DOHH2 (cell line): ENCODE data around the gene AP4B1.

Source experiments
- H3F3A ChIP-seq: fragments of 200-600 bp; sonication (generic), shearing (Covaris generic); 2 replicates; pipeline ENCODE4 v1.6.0; 2016; ENCODE audit warnings: antibody characterized with exemption, mild to moderate bottlenecking; ENCODE audit not compliant: control insufficient read depth, insufficient read depth
- H3K27ac ChIP-seq: fragments of 200-600 bp; sonication (generic); 2 replicates; pipeline ENCODE4 v1.5.1; 2014; ENCODE audit warnings: low read depth, mild to moderate bottlenecking, low read length, moderate library complexity
- H3K27me3 ChIP-seq: fragments of 200-600 bp; sonication (generic); 2 replicates; pipeline ENCODE4 v1.6.1; 2014; ENCODE audit warnings: mild to moderate bottlenecking, low read length, mixed read lengths; ENCODE audit not compliant: control insufficient read depth
- H3K36me3 ChIP-seq: fragments of 200-600 bp; sonication (generic); 2 replicates; pipeline ENCODE4 v1.6.1; 2014; ENCODE audit warnings: mild to moderate bottlenecking, low read length, moderate library complexity, mixed read lengths; ENCODE audit not compliant: control insufficient read depth
- H3K4me1 ChIP-seq: fragments of 200-600 bp; sonication (generic); 2 replicates; pipeline ENCODE4 v1.6.1; 2014; ENCODE audit warnings: mild to moderate bottlenecking, low read length, mixed read lengths; ENCODE audit not compliant: control insufficient read depth
- H3K4me2 ChIP-seq: fragments of 200-600 bp; sonication (generic); 2 replicates; pipeline ENCODE4 v1.6.0; 2014; ENCODE audit warnings: mild to moderate bottlenecking, low read length, moderate library complexity
- H3K4me3 ChIP-seq: fragments of 200-600 bp; sonication (generic); 2 replicates; pipeline ENCODE4 v1.5.1; 2014; ENCODE audit warnings: mild to moderate bottlenecking, low read length, mixed read lengths
- H3K79me2 ChIP-seq: fragments of 200-600 bp; sonication (generic); 2 replicates; pipeline ENCODE4 v1.6.1; 2014; ENCODE audit warnings: mild to moderate bottlenecking, low read length, mixed read lengths; ENCODE audit not compliant: control insufficient read depth
- H3K9me2 ChIP-seq: fragments of 200-600 bp; sonication (generic); replicated peaks from 2 replicates; pipeline ENCODE4 v1.6.1; 2014; ENCODE audit warnings: mild to moderate bottlenecking, low read length, mixed read lengths; ENCODE audit not compliant: control insufficient read depth
- H3K9me3 ChIP-seq: fragments of 200-600 bp; sonication (generic); 2 replicates; pipeline ENCODE4 v1.6.1; 2014; ENCODE audit warnings: antibody characterized with exemption, low read length, mixed read lengths; ENCODE audit not compliant: control insufficient read depth, insufficient read depth
- H4K20me1 ChIP-seq: fragments of 200-600 bp; sonication (generic); 2 replicates; pipeline ENCODE4 v1.6.0; 2014; ENCODE audit warnings: low read depth, mild to moderate bottlenecking, antibody characterized with exemption, low read length, moderate library complexity; ENCODE audit not compliant: control insufficient read depth, insufficient read depth
- EZH2phosphoT487 ChIP-seq: fragments of 200-600 bp; sonication (generic); IDR thresholded peaks from 2 replicates; pipeline ENCODE4 v1.6.1; 2017; ENCODE audit warnings: borderline replicate concordance, mild to moderate bottlenecking, antibody characterized with exemption, low read length, moderate library complexity, mixed read lengths
- TF ChIP-seq, protein P1 (sequence below): fragments of 200-600 bp; sonication (generic); IDR thresholded peaks from one replicate; pipeline ENCODE4 v1.5.1; 2014; ENCODE audit warnings: antibody characterized with exemption, mild to moderate bottlenecking, low read depth, low read length; ENCODE audit not compliant: poor library complexity, severe bottlenecking

The AP4B1 gene

DNA sequence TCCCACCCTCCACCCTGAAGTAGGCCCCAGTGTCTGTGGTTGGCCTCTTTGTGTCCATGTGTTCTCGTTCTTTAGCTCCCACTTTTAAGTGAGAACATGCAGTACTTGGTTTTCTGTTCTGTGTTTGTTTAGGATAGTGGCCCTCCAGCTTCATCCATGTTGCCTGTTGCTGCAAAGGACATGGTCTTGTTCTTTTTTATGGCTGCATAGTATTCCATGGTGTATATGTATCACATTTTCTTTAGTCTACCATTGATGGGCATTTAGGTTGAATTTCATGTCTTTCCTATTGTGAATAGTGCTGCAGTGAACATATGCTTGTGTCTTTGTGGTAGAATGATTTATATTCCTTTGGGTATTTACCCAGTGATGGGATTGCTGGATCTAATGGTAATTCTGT, 30.6 kb upstream of the AP4B1 start:
- H3K4me2 ChIP-seq = no peak overlapping the region
- H3K4me1 ChIP-seq = peaks cover 47% of the 10 kb centered on the region
- peaks cover 6% of the 10 kb centered on the region for H3F3A ChIP-seq
- no peak overlapping the region for H3K27ac ChIP-seq
- H3K27me3 ChIP-seq = no peaks in the 10 kb centered on the region
- peaks cover 12% of the 10 kb centered on the region for H3K36me3 ChIP-seq
- H3K9me3 ChIP-seq = no peaks in the 10 kb centered on the region
- TF ChIP-seq, protein P1, sequence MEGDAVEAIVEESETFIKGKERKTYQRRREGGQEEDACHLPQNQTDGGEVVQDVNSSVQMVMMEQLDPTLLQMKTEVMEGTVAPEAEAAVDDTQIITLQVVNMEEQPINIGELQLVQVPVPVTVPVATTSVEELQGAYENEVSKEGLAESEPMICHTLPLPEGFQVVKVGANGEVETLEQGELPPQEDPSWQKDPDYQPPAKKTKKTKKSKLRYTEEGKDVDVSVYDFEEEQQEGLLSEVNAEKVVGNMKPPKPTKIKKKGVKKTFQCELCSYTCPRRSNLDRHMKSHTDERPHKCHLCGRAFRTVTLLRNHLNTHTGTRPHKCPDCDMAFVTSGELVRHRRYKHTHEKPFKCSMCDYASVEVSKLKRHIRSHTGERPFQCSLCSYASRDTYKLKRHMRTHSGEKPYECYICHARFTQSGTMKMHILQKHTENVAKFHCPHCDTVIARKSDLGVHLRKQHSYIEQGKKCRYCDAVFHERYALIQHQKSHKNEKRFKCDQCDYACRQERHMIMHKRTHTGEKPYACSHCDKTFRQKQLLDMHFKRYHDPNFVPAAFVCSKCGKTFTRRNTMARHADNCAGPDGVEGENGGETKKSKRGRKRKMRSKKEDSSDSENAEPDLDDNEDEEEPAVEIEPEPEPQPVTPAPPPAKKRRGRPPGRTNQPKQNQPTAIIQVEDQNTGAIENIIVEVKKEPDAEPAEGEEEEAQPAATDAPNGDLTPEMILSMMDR = no peak
- TF ChIP-seq EZH2phosphoT487 = no peak
- H3K79me2 ChIP-seq = peaks cover 100% of the 10 kb centered on the region
- H3K9me2 ChIP-seq = no peaks in the 10 kb centered on the region
- H4K20me1 ChIP-seq = peaks cover 15% of the 10 kb centered on the region; the same call in 1 of the 2 replicates
- H3K4me3 ChIP-seq = no peak overlapping the region

GRCh38 chr1:113934511-113935055, 30.0 kb upstream of the AP4B1 start:
- Histone ChIP-seq H3K4me1 (peaks cover 47% of the 10 kb centered on the region), H3K4me2 (no peak overlapping the region), H3K27me3 (no peaks in the 10 kb centered on the region), H3K4me3 (no peak overlapping the region), H3K79me2 (peaks cover 100% of the 10 kb centered on the region), H3F3A (peaks cover 6% of the 10 kb centered on the region), H3K9me2 (no peaks in the 10 kb centered on the region), H3K9me3 (no peaks in the 10 kb centered on the region), H3K36me3 (peaks cover 8% of the 10 kb centered on the region; the same call in 1 of the 2 replicates), H4K20me1 (peaks cover 15% of the 10 kb centered on the region; the same call in 1 of the 2 replicates), H3K27ac (no peak overlapping the region)
- TF ChIP-seq EZH2phosphoT487 = no peak
- TF ChIP-seq, protein P1 = no peak

DNA sequence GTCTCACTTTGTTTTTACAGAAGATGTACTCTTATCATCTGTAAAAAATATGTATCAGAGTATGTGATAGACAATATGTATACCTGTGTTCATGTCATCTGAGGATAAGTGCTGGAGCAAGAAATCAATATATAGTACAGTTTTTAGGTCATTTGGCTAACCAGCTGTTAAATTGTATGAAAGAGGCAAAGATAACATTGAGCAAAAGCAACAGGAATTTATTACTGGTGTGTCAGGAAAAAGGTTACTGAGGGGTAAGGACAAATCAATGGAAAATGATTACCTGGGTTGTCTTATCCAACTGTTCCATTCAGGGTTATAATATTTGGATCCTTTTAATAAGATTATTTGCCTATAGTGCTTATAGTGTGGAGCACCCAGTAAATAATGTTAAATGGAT, 29.4 kb upstream of the AP4B1 start:
- H3K4me1 ChIP-seq = peaks cover 47% of the 10 kb centered on the region
- no peak overlapping the region for H3K27ac ChIP-seq
- H3K27me3 ChIP-seq = no peaks in the 10 kb centered on the region
- peaks cover 97% of the 10 kb centered on the region for H3K79me2 ChIP-seq
- H3K9me2 ChIP-seq = no peaks in the 10 kb centered on the region
- H4K20me1 ChIP-seq = peaks cover 15% of the 10 kb centered on the region; the same call in 1 of the 2 replicates
- TF ChIP-seq EZH2phosphoT487 = no peak
- TF ChIP-seq, protein P1 = no peak
- H3K36me3 ChIP-seq = peaks cover 8% of the 10 kb centered on the region; the same call in 1 of the 2 replicates
- H3F3A ChIP-seq = peaks cover 5% of the 10 kb centered on the region
- H3K4me2 ChIP-seq = no peak overlapping the region
- H3K4me3 ChIP-seq = no peak overlapping the region
- H3K9me3 ChIP-seq = no peaks in the 10 kb centered on the region
